Measurements from ENCODE around the gene MESP1. TPM values are rescaled to one million over a fixed set of nuclear protein-coding genes. Genes with fewer than 3 reads are reported as not detected.

The MESP1 gene
- total and polyA plus RNA-seq, 2 of the 8 experiments (the other 6 are each of a cell fraction or from before 2014, with no cell fraction given): 0.15 to 0.23 TPM

- TF ChIP-seq POU5F1 (IDR thresholded peaks at IDR 0.05; ENCODE audit: low read depth, low read length): no peak
Observed at GRCh38 chr15:89794627-89795241, 43.7 kb upstream of the MESP1 start (continued).
